Transverse colon (tissue), 4 donors: ENCODE data around the gene DISC1. TPM values are rescaled to one million over a fixed set of nuclear protein-coding genes. Genes with fewer than 3 reads are reported as not detected.
"Not testable (repeated sequence)": the region's sequence is repeated elsewhere in the genome, so short reads cannot be mapped to it uniquely, and the experiment has no call there.

Experiments used
- DNase-seq: peaks from one replicate; pipeline ENCODE4 v3.0.0-alpha.2; 2019
- H3K27ac ChIP-seq, 4 donors: fragments of 200-600 bp; sonication (generic); 2 replicates each; pipeline ENCODE4 v1.5.1; 2016 to 2018; ENCODE audit warnings: inconsistent platforms in 4 of 4
- H3K27me3 ChIP-seq: fragments of 200-600 bp; sonication (generic); 2 replicates; pipeline ENCODE4 v1.5.1; 2017; ENCODE audit warnings: inconsistent platforms
- H3K36me3 ChIP-seq, 4 donors: fragments of 200-600 bp; sonication (generic); 2 replicates each; pipeline ENCODE4 v1.5.1; 2017 to 2019; ENCODE audit warnings: inconsistent platforms in 4 of 4
- H3K4me1 ChIP-seq, 4 donors: fragments of 200-600 bp; sonication (generic); 2 replicates each; pipeline ENCODE4 v1.5.1; 2017 to 2020; ENCODE audit warnings: inconsistent platforms in 4 of 4
- H3K4me3 ChIP-seq, 4 donors: fragments of 200-600 bp; sonication (generic); 1 replicate in 1 of 4; 2 replicates in 3 of 4; pipeline versions ENCODE4 v1.5.1 to v1.6.1; 2017 to 2019; ENCODE audit warnings: inconsistent platforms in 4 of 4
- H3K9me3 ChIP-seq, 2 donors: fragments of 200-600 bp; sonication (generic); 2 replicates each; pipeline ENCODE4 v1.5.1; 2017 to 2019; ENCODE audit warnings: inconsistent platforms in 2 of 2
- EP300 ChIP-seq: sonication (generic); formaldehyde crosslinking; IDR thresholded peaks from one replicate; pipeline ENCODE4 v1.6.1; 2017; ENCODE audit warnings: antibody characterized with exemption, low read depth
- POLR2A ChIP-seq: fragments of 450-650 bp; IDR thresholded peaks from one replicate; pipeline ENCODE4 v1.6.1; 2016; ENCODE audit warnings: antibody characterized with exemption, mild to moderate bottlenecking, moderate library complexity
- POLR2AphosphoS5 ChIP-seq, 3 donors: sonication (generic); formaldehyde crosslinking; IDR thresholded peaks; one replicate each; pipeline ENCODE4 v1.6.1; 2016; ENCODE audit warnings: antibody characterized with exemption in 3 of 3
- WGBS, 2 donors: methylation state at CpG; one replicate each; pipeline ENCODE4 v1.1.5; 2018; ENCODE audit warnings: low coverage in 1 of 2; 5-methylcytosine and 5-hydroxymethylcytosine counted together
- in situ Hi-C, 4 donors: fragments of 200-750 bp; cut with MboI; loops; one replicate each; pipeline versions ENCODE4 v1.15.0 to v1.15.1; 2017; ENCODE audit warnings: low sequenced_read_pairs in 3 of 4, low pct_ligation_motif_present in 1 of 4, low pct_unique_long_range_greater_than_20kb in 1 of 4
- intact Hi-C: fragments of 100-400 bp; cut with DNase I; formaldehyde crosslinking; loops from one replicate; pipeline ENCODE4 v1.15.1; 2023; ENCODE audit warnings: low total_unique reads
- total RNA-seq, 4 donors: library from RNA; depleted of rRNA; stranded (reverse); fragments of >200 nt; gene quantifications; one replicate each; pipeline ENCODE4 v1.1.0, GENCODE V29; 2016
- TF ChIP-seq, protein P1 (sequence below), 5 experiments: fragments of 200-600 bp in 3 of 5; fragments of 450-650 bp in 2 of 5; sonication (generic) in 3 of 5; IDR thresholded peaks; 1 replicate in 2 of 5; 2 replicates in 3 of 5; pipeline ENCODE4 v1.5.1; 2016 to 2017; ENCODE audit warnings: antibody characterized with exemption in 5 of 5, inconsistent platforms in 3 of 5, mild to moderate bottlenecking in 2 of 5, moderate library complexity in 1 of 5

Gene DISC1
- total RNA-seq, 4 donors from 2014 or later, result 7.8 to 20.3 (median 11.5) TPM

DNA sequence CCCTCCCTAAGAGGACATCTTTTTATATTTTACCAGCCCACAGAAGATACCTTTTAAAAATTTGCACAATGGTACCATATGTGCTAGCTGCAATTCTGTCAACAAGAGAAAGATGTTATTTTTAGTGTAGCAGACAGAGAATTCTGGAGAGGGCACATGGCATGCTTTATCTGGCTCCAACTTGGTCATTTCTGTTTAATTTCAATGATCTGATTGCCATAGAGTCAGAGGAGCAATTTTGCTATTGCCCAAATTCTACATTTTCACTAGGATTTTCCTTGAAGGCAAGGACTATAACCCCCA, 17.3 kb downstream of the DISC1 start:
- Histone ChIP-seq H3K27me3 (no peaks in the 10 kb centered on the region), H3K27ac (no peak overlapping the region), H3K4me3 (no peak overlapping the region), H3K36me3 (no peaks in the 10 kb centered on the region), H3K4me1 (no peaks in the 10 kb centered on the region), H3K9me3 (no peaks in the 10 kb centered on the region)
- intact Hi-C loops, result no loop called here
- TF ChIP-seq, protein P1, sequence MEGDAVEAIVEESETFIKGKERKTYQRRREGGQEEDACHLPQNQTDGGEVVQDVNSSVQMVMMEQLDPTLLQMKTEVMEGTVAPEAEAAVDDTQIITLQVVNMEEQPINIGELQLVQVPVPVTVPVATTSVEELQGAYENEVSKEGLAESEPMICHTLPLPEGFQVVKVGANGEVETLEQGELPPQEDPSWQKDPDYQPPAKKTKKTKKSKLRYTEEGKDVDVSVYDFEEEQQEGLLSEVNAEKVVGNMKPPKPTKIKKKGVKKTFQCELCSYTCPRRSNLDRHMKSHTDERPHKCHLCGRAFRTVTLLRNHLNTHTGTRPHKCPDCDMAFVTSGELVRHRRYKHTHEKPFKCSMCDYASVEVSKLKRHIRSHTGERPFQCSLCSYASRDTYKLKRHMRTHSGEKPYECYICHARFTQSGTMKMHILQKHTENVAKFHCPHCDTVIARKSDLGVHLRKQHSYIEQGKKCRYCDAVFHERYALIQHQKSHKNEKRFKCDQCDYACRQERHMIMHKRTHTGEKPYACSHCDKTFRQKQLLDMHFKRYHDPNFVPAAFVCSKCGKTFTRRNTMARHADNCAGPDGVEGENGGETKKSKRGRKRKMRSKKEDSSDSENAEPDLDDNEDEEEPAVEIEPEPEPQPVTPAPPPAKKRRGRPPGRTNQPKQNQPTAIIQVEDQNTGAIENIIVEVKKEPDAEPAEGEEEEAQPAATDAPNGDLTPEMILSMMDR (IDR thresholded peaks at IDR 0.05), result no peak
- TF ChIP-seq EP300 (no peak), POLR2AphosphoS5 (IDR thresholded peaks at IDR 0.05) (no peak), POLR2A (no peak)
- no peak for DNase-seq
- in situ Hi-C loops, result no loop called here

DNA sequence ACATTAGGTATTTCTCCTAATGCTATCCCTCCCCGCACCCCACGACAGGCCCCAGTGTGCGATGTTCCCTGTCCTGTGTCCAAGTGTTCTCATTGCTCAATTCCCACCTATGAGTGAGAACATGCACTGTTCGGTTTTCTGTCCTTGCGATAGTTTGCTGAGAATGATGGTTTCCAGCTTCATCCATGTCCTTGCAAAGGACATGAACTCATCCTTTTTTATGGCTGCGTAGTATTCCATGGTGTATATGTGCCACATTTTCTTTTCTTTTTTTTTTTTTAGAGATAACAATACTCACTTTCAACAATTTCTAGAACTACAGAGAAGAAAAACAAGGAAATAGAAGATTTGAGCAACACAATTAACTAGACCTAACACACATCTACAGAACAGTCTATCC, 19.0 kb downstream of the DISC1 start:
- in situ Hi-C loops, H3K4me1 ChIP-seq, H3K36me3 ChIP-seq, H3K9me3 ChIP-seq, H3K4me3 ChIP-seq, H3K27me3 ChIP-seq, H3K27ac ChIP-seq, intact Hi-C loops, DNase-seq: not testable (repeated sequence)
- 97 to 99% methylated on average over 6 of the region's 6 CpGs for WGBS, 2 donors

DNA sequence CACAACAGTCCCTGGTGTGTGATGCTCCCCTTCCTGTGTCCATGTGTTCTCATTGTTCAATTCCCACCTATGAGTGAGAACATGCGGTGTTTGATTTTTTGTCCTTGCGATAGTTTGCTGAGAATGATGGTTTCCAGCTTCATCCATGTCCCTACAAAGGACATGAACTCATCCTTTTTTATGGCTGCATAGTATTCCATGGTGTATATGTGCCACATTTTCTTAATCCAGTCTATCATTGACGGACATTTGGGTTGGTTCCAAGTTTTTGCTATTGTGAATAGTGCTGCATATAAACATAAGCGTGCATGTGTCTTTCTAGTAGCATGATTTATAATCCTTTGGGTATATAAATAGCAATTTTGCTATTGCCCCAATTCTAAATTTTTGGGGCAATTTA, 19.6 kb downstream of the DISC1 start:
- H3K4me3 ChIP-seq, in situ Hi-C loops, DNase-seq, H3K36me3 ChIP-seq, H3K9me3 ChIP-seq, intact Hi-C loops, H3K27me3 ChIP-seq, H3K27ac ChIP-seq, H3K4me1 ChIP-seq: not testable (repeated sequence)
- WGBS, 2 donors, result 95 to 100% methylated on average over 1 to 4 of the region's 4 CpGs

DNA sequence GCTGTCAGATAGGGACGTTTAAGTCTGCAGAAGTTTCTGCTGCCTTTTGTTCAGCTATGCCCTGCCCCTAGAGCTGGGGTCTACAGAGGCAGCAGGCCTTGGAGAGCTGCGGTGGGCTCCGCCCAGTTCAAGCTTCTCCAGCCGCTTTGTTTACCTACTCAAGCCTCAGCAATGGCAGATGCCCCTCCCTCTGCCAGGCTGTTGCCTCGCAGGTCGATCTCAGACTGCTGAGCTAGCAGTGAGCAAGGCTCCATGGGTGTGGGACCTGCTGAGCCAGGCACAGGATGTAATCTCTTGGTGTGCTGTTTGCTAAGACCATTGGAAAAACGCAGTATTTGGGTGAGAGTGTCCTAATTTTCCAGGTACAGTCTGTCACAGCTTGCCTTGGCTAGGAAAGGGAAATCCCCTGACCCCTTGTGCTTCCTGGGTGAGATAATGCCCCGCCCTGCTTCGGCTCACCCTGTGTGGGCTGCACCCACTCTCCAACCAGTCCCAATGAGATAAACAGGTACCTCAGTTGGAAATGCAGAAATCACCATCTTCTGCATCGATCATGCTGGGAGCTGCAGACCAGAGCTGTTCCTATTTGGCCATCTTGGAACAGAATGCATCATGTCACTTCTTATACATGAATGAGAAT, 25.2 kb downstream of the DISC1 start:
- 45% methylated on average over 10 of the region's 10 CpGs; no CpG with 5 or more reads in 1 of the 2 donors for WGBS, 2 donors
- H3K36me3 ChIP-seq, H3K9me3 ChIP-seq, H3K27me3 ChIP-seq, in situ Hi-C loops, H3K4me1 ChIP-seq, intact Hi-C loops, H3K4me3 ChIP-seq: not testable (repeated sequence)
- DNase-seq, result peak; percentile 42
- H3K27ac ChIP-seq, result peak overlapping the region in 1 of 4 donors; percentile 26

DNA sequence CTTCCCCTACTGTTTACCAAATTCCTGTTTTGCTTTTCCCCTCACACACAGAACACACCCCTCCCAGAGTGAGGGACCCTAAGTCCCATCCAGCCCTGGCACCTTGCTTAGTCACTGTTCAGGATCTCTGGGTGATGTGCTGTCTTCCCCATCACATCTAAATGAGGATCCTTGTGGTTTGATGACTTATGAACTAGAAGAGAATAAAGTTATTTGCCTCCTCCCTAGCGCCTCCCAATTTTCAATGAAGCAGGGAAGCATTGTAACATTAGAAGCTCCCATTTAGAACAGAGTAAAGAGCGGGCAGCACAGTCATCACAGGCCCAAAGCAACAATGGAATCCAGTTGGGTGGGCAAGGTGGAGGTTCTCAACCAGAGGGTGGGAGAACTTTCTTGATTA, 27.0 kb downstream of the DISC1 start:
- no peaks in the 10 kb centered on the region for H3K9me3 ChIP-seq
- H3K4me3 ChIP-seq, result no peak overlapping the region
- no peak overlapping the region for H3K27ac ChIP-seq
- 94 to 95% methylated on average over 2 of the region's 2 CpGs for WGBS, 2 donors
- H3K27me3 ChIP-seq, result no peaks in the 10 kb centered on the region
- intact Hi-C loops (no loop called here), in situ Hi-C loops (no loop called here)
- TF ChIP-seq POLR2AphosphoS5 (IDR thresholded peaks at IDR 0.05) (no peak), POLR2A (no peak), EP300 (no peak)
- TF ChIP-seq, protein P1 (IDR thresholded peaks at IDR 0.05), result no peak
- H3K4me1 ChIP-seq, result peaks cover 0 to 9% (median 3%) of the 10 kb centered on the region in 4 donors
- H3K36me3 ChIP-seq, result no peaks in the 10 kb centered on the region
- no peak for DNase-seq

DNA sequence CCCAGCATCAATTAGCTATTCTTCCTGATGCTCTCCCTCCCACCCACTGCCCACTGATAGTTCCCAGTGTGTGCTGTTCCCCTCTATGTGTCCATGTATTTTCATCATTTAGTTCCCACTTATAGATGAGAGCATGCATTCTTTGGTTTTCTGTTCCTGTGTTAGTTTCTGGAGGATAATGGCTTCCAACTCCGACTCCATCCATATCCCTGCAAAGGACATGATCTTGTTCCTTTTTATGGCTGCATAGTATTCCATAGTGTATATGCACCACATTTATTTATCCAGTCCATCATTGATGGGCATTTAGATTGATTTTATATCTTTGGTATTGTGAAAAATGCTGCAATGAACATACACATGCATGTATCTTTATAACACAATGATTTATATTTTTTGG, 30.2 kb downstream of the DISC1 start:
- Histone ChIP-seq H3K27me3 (no peaks in the 10 kb centered on the region), H3K4me3 (no peak overlapping the region), H3K27ac (no peak overlapping the region), H3K9me3 (no peaks in the 10 kb centered on the region), H3K4me1 (peaks cover 0 to 3% (median 0%) of the 10 kb centered on the region in 4 donors), H3K36me3 (no peaks in the 10 kb centered on the region)
- in situ Hi-C loops (no loop called here), intact Hi-C loops (no loop called here)
- 79 to 100% methylated on average over 1 of the region's 1 CpG for WGBS, 2 donors
- no peak for DNase-seq
- TF ChIP-seq, protein P1 (IDR thresholded peaks at IDR 0.05), result no peak
- no peak for TF ChIP-seq POLR2A
- TF ChIP-seq POLR2AphosphoS5 (IDR thresholded peaks at IDR 0.05), result no peak
- no peak for TF ChIP-seq EP300

DNA sequence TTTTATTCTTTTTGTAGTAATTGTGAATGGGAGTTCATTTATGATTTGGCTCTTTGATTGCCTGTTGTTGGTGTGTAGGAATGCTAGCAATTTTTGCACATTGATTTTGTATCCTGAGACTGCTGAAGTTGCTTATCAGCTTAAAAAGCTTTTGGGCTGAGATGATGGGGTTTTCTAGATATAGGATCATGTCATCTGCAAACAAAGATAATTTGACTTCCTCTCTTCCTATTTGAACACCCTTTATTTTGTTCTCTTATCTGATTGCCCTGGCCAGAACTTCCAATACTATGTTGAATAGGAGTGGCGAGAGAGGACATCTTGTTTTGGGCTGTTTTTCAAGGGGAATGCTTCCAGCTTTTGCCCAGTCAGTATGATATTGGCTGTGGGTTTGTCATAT, 31.6 kb downstream of the DISC1 start:
- H3K36me3 ChIP-seq, DNase-seq, H3K27me3 ChIP-seq, H3K4me1 ChIP-seq, in situ Hi-C loops, H3K27ac ChIP-seq, intact Hi-C loops, H3K9me3 ChIP-seq, H3K4me3 ChIP-seq: not testable (repeated sequence)
- 92% methylated on average over 1 of the region's 1 CpG for WGBS, 2 donors
